ENCODE measurements around the gene KIAA1143. TPM values are rescaled to one million over a fixed set of nuclear protein-coding genes. Genes with fewer than 3 reads are reported as not detected.

The KIAA1143 gene
- 10 to 100 TPM in 11 of 12 donors, not detected in 1; 32.2 to 55.5 (median 38.7) TPM for polyA plus RNA-seq (ENCODE audit: insufficient read length in 12 of 12)
- long read RNA-seq, donor 1, full-length matches to known transcripts = 17 of 17 reads
- long read RNA-seq, donor 1, partial matches to known transcripts = 0 of 17 reads
- long read RNA-seq, donor 1, other reads (novel, unspliced or antisense) = 0 of 17 reads
- long read RNA-seq, donor 2, full-length matches to known transcripts = 22 of 22 reads
- long read RNA-seq, donor 2, partial matches to known transcripts = 0 of 22 reads
- long read RNA-seq, donor 2, other reads (novel, unspliced or antisense) = 0 of 22 reads
- long read RNA-seq, donor 3, full-length matches to known transcripts = 15 of 15 reads
- long read RNA-seq, donor 3, partial matches to known transcripts = 0 of 15 reads
- long read RNA-seq, donor 3, other reads (novel, unspliced or antisense) = 0 of 15 reads
- long read RNA-seq, donor 4, full-length matches to known transcripts = 8 of 8 reads
- long read RNA-seq, donor 4, partial matches to known transcripts = 0 of 8 reads
- long read RNA-seq, donor 4, other reads (novel, unspliced or antisense) = 0 of 8 reads
- long read RNA-seq, donor 5, full-length matches to known transcripts = 30 of 30 reads
- long read RNA-seq, donor 5, partial matches to known transcripts = 0 of 30 reads
- long read RNA-seq, donor 5, other reads (novel, unspliced or antisense) = 0 of 30 reads
- long read RNA-seq, donor 6, full-length matches to known transcripts = 14 of 14 reads
- long read RNA-seq, donor 6, partial matches to known transcripts = 0 of 14 reads
- long read RNA-seq, donor 6, other reads (novel, unspliced or antisense) = 0 of 14 reads
- long read RNA-seq, donor 7, full-length matches to known transcripts = 13 of 13 reads
- long read RNA-seq, donor 7, partial matches to known transcripts = 0 of 13 reads
- long read RNA-seq, donor 7, other reads (novel, unspliced or antisense) = 0 of 13 reads
- long read RNA-seq, donor 8, full-length matches to known transcripts = 21 of 21 reads
- long read RNA-seq, donor 8, partial matches to known transcripts = 0 of 21 reads
- long read RNA-seq, donor 8, other reads (novel, unspliced or antisense) = 0 of 21 reads
- long read RNA-seq, donor 9, full-length matches to known transcripts = 15 of 15 reads
- long read RNA-seq, donor 9, partial matches to known transcripts = 0 of 15 reads
- long read RNA-seq, donor 9, other reads (novel, unspliced or antisense) = 0 of 15 reads
- long read RNA-seq, donor 10, full-length matches to known transcripts = 20 of 20 reads
- long read RNA-seq, donor 10, partial matches to known transcripts = 0 of 20 reads
- long read RNA-seq, donor 10, other reads (novel, unspliced or antisense) = 0 of 20 reads
- long read RNA-seq, donor 11, full-length matches to known transcripts = 13 of 13 reads
- long read RNA-seq, donor 11, partial matches to known transcripts = 0 of 13 reads
- long read RNA-seq, donor 11, other reads (novel, unspliced or antisense) = 0 of 13 reads

DNA sequence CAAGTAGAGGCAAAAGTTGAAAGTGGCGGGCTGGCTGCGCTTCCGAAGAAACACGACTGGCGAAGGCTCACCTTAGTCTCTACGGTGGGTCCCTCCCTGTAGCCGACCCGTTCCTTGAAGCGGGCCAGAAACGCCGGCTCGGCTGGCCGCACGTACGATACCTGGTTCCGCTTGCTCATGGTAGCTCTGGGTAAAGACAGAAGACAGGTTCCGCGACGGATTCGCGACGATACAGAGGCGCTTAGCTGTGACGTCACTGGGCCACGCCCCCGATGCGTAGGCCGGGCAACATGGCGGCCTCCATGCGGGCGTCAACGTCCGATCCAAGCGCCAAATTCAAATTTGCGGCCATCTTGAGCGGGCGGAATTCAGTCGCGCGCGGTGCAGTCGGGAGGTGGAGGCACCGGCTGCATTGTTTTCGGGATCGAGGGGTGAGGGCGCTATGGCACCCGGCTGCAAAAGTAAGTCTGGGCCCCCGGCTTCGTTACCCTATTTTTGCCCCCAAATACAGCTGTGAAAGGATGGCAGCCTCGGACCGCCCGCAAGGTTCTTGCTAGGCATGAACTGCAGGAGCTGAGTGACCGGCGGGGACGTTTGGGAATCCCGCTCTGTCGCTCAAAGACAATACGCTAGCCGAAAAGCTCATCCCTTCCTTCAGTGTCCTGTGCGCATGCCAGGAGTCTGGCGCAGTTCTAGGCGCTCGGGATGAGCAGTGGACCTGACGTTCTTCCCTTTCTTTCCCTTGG is at the start of gene KIAA1143, which contains the start of gene KIF15:
TSS of gene KIAA1143 (minus strand) at position 196 of the 746 bp plus-strand sequence. CDS start at position 179, 17 bp downstream.
TSS of gene KIF15 (plus strand) at position 371 of the 746 bp plus-strand sequence. CDS start at position 443, 72 bp downstream.
- DNase-seq = peak; percentile 98

DNA sequence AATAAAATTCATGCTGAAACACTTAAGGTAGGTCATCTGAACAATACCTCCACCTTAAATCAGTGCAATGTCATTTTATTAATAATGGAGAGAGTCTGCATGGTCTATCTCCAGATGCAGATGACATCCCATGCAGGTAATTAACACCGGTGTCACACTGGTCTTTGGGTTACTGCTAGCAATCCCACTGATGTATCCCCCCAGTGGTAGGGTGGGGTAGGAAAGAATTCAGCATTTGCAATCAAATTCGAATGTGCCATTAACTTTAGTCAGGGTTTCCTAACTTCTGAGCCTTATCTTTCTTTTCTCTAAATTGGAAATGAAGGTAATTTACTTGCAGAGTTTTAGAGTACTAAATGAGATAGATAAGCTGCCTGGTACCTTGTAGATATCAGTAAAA is 44.5 kb upstream of the KIAA1143 start:
- no peak for DNase-seq

DNA sequence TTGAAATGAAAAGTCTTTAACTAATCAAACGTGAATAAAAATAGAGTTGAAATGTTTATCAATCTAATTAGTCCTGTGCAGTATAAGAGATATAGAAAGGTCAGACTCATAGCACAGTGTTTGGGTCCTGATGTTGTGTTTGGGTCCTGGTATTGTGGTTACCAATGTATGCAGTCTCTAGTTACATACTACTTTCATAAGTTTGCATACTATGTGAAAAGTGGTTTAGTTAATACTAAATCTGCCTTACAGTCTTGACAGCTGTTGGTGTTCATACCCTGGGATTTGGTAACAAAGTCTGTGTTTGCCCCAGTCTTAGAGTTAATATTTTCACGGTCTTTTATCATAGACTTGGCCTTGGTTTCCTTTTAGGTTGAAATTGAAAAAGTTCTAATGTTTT is 41.9 kb upstream of the KIAA1143 start:
- no peak for DNase-seq

DNA sequence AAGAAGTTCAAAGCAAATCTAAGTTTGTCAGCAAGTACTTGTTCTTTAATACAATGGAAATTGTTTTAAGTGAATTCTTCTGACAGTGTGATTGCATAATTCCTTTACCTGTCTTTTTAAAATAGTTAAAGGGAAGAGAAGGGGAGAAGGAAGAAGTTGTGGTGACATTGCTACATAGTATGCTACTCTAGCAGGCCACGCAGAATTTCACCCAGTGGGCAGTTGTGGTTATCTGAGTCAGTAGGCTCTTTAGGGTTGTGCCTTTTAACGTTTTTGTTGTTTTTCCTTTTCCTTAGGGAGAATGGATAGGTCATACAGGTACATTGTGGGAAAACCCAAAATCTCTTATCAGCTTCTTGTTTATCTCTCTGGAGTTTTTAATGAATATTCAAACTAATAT is 40.6 kb upstream of the KIAA1143 start:
- DNase-seq = no peak

DNA sequence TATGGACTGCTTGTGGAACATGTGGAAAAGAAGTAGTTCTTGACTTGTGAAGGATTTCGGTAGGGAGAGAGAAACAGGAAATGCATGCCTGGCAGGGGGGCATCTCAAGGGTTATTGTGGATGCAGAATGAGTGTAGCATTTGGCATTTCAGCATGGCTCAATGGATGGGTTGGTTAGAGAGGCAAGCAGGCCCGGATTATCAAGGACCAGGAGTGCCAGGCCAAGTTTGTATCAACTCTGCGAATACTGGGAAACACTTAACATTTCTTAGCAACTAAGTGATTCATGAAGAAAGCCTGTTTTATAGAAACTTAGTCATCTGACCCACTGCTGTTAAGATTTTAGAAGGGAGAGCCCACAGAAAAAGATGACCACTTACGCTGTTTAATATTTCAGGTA is 33.8 kb upstream of the KIAA1143 start:
- DNase-seq = no peak

DNA sequence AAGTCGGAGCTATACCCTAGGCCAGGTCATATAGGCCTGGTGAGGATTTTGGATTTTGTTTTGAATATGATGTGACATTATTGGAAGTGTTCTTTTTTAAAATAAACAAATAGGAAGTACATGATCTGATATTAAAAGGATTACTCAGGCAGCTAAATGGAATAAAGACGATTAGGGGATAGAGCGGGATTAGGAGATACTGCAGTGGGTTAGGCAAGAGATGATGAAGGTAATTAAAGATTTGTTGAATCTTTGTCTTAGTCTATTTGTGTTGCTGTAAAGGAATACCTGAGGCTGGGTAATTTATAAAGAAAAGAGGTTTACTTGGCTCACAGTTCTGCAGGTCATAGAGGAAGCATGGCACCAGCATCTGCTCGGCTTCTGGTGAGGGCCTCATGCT is 21.5 kb upstream of the KIAA1143 start:
- no peak for DNase-seq

DNA sequence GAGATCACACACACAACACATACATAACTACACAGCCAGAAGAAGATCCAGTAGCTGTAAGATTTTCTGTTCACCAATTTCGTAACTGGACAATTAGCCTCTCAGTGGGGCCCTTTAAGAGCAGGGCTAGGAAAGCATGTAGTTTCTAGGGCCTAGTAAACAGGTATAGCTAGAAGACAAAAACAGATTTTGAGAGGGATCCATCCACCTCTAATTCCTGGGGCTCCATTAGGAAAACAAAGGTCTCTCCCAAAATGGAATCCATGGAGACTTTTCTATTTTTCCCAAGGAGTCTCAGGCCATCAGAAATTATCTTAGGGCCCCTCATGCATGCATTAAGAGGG is 10.7 kb upstream of the KIAA1143 start:
- no peak for DNase-seq

DNA sequence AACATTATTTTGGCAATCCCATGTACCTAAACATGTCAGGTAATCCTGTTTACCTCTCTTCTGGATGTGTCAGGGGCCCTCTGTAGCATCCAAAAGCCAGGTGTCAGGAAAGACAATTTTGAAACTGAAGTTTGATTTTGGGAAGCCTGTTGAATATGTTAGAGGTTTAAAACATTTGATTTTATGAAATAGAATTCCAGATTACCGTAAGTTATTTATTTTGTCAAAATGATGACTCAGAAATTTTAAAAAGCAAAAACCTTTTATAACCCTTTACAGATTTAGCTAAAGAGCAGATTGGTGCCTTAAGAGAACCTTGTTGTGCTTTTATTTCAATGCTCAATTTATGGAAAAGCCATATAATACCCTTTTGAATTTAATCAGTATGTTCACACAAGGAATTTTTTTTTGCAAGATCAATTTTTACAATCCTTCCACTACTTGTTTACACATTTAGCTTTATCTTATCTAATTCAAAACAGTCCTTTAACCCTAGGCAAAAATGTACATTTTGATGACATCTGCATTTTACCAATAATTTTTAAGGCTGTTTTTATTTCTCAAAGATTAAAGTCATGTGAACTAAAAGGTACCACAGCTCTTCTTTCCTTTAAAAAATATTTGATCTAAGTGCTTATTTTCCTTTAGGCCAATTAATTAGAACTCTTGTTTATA is 10.1 kb upstream of the KIAA1143 start:
- DNase-seq = no peak

DNA sequence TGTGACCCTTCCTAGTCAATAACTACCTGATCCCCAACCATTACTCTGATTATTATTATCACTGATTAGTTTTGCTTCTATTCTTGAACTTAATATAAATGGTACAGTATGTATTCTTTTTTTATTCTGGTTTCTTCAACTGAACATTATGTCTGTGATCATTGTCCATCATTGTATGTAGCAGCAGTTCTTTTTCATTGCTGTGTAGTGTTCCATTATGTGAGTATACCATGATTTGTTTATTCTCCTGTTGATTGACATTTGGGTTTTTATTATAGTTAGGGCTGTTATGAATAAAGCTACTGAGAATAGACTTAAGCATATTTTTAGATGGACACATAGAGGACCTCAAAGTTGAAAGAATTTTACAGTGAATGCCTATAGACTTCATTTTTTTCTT is 2.8 kb upstream of the KIAA1143 start:
- no peak for DNase-seq

DNA sequence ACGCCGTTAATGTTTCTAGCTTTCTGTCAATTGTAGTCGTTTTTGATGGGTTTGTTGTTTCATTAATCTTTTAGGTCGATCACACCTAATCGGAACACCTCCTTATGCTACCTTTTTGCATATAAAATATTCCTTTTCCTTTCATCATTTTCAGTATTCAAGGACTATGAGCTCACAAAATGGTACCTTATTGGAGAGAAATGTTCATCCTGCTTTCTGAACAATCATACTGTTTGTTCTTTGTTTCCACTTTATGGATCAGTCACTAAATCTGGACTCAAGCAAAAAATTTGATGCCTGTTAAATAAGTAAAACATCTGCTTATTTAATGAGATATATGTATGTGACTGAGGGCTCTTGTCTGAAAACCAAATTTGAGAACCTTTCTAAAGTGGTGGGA is 1.3 kb upstream of the KIAA1143 start:
- no peak for DNase-seq

DNA sequence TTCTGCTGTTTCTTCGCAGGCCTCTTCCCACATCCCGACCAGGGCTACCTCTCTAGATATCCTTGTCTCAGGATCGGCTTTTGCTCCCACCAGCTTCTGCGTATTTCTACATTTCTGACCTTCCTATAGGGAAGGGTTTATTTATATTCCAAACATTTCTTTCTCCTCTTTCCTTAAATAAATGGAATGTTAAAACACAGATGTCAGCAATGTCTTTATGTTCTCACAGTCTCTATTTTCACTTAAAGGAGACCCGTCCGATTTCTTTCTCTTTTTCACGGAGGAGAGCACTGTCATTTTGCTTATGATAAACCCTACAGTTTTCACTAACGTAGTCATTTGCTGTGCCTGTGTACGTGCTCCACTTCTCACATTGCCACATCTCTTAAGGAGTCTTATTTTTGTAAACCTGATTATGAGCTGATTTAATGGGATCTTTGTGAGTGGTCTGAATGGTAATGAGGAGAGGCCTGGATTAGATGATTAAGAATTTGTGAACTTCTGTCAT is 805 bp upstream of the KIAA1143 start:
- DNase-seq = no peak

DNA sequence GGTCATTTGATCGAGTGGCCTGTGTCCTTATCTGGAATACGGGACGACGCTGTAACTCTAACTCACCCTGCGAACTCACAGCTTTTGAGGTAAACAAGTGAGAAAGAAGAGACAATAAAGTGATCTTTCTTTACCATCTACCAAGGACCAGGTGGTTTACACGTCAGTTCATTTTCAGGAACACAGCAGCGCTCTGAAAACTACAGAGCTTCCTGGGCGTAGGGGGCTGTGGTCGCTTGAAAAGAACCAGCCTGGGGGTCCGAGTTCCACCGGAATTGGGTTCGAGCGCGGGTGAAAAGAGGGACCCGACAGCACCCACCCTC is 357 bp downstream of the KIAA1143 start:
- DNase-seq = no peak

DNA sequence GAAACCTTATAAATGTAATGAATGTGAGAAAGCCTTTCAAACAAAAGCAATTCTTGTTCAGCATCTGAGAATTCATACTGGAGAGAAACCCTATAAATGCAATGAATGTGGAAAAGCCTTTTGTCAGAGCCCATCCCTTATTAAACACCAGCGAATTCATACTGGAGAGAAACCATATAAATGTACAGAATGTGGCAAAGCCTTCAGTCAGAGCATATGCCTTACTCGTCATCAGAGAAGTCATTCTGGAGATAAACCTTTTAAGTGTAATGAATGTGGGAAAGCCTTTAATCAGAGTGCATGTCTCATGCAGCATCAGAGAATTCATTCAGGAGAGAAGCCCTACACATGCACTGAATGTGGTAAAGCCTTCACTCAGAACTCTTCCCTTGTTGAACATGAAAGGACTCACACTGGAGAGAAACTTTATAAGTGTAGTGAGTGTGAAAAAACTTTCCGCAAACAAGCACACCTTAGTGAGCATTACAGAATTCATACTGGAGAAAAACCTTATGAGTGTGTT is 26.7 kb downstream of the KIAA1143 start:
- no peak for DNase-seq

DNA sequence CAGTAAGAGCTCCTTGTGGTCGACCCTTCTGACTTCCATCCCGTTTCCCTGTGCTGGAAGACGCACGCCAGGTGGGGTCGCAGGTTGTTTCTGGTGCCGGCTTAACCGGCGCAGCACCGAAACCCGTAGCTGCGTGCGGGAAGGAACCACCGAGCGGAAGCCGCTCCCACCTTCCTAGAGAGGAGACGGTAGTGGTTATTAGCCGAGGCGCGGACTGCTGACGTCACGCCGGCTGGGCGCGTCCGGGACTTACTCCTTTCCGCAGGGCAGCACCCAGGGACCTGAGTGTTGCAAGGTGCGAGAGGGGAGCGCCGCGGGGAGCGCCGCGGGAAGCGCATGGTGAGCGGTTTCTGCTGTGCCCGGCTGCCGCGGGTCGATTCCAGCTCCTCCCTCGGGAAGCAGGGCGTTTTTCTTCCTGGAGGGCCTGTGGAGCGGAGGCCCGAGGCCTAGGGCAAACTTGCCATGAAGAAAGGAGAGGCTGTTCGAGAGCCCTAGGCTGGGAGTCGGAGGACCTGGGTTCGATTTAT is 32.0 kb downstream of the KIAA1143 start, which contains the start of gene ZNF501:
TSS of gene ZNF501 (plus strand) at position 252 of the 527 bp plus-strand sequence. CDS start 4,787 bp downstream, outside the sequence.
- DNase-seq = peak; percentile 93

DNA sequence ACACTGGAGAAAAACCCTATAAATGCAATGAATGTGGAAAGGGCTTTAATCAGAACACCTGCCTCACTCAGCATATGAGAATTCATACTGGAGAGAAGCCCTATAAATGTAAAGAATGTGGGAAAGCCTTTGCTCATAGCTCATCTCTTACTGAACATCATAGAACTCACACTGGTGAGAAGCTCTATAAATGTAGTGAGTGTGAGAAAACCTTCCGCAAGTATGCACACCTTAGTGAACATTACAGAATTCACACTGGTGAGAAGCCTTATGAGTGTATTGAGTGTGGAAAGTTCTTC is 39.4 kb downstream of the KIAA1143 start:
- DNase-seq = no peak

DNA sequence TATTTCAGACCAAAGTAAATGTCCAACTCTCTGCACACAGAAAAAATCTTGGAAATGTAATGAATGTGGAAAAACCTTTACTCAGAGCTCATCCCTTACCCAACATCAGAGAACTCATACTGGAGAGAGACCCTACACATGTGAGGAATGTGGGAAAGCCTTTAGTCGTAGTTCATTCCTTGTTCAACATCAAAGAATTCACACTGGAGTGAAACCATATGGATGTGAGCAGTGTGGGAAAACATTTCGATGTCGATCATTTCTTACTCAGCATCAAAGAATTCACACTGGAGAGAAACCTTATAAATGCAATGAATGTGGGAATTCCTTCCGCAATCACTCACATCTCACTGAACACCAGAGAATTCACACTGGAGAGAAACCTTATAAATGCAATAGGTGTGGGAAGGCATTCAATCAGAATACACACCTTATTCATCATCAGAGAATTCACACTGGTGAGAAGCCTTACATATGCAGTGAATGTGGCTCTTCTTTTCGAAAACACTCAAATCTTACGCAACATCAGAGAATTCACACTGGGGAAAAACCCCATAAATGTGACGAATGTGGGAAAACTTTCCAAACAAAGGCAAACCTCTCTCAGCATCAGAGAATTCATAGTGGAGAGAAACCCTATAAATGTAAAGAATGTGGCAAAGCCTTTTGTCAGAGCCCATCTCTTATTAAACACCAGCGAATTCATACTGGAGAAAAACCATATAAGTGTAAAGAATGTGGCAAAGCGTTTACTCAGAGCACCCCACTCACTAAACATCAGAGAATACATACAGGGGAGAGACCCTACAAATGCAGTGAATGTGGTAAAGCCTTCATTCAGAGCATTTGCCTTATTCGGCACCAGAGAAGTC is 40.0 kb downstream of the KIAA1143 start:
- DNase-seq = no peak

DNA sequence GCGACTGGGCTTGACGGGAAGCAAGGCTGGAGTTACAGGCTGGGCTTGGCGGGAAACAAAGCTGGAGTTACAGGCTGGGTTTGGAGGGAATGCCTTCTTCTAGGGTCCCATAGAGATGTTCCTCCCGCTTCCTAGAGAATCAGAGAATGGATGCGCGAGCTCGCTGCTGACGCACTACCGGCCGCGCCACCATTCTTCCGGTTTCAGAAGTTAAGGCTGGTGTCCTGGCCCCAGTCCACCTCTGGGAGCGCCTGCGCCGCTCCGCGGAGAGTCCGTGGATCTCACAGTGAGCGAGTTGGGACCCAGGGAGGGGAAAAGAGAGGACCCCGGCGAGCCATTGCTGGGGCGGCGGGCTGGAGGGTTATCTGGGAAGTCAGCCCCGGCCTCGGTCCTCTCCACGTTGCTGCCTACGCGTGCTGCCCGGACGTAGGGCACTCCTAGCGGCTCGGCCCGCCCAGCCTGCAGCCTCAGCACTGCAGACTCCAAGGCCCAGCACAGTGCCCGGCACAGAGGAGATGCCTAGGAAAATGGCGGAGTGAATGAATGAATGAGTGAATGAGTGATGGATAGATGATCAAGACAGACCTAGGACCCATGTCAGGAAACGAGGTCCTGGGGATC is 48.9 kb downstream of the KIAA1143 start, which contains the start of gene ZNF502:
TSS of gene ZNF502 (plus strand) at position 206 of the 621 bp plus-strand sequence. CDS start 7,602 bp downstream, outside the sequence.
- peak; percentile 93 for DNase-seq

Measured in muscle of arm (tissue), 14 donors.